Osteocyte (in vitro differentiated cells): ENCODE results near the gene LRRC8D. TPM values are rescaled to one million over a fixed set of nuclear protein-coding genes. Genes with fewer than 3 reads are reported as not detected.

ENCODE experiments used
- DNase-seq: peaks from one replicate; pipeline ENCODE4 v3.0.0; 2021; ENCODE audit warnings: mixed read lengths; ENCODE audit not compliant: unreplicated experiment; ENCODE audit errors: extremely low spot score
- H3K27ac Mint-ChIP-seq: one replicate; pipeline ENCODE4 v1.8.0; 2021; ENCODE audit warnings: mild to moderate bottlenecking, mixed read lengths; ENCODE audit not compliant: unreplicated experiment
- H3K27me3 Mint-ChIP-seq: one replicate; pipeline ENCODE4 v1.8.0; 2021; ENCODE audit warnings: mixed read lengths; ENCODE audit not compliant: unreplicated experiment
- H3K36me3 Mint-ChIP-seq: one replicate; pipeline ENCODE4 v1.8.0; 2021; ENCODE audit warnings: mixed read lengths; ENCODE audit not compliant: unreplicated experiment
- H3K4me1 Mint-ChIP-seq: one replicate; pipeline ENCODE4 v1.8.0; 2021; ENCODE audit warnings: mixed read lengths; ENCODE audit not compliant: unreplicated experiment
- H3K4me3 Mint-ChIP-seq: one replicate; pipeline ENCODE4 v1.8.0; 2021; ENCODE audit warnings: mild to moderate bottlenecking, moderate library complexity, mixed read lengths; ENCODE audit not compliant: unreplicated experiment
- H3K9me3 Mint-ChIP-seq: one replicate; pipeline ENCODE4 v1.8.0; 2021; ENCODE audit warnings: mixed read lengths; ENCODE audit not compliant: unreplicated experiment
- total RNA-seq: library from RNA; stranded (reverse); gene quantifications from 2 replicates; pipeline ENCODE4 v1.2.1, GENCODE V29; 2021
- TF ChIP-seq, protein P1 (sequence below): fragments of 200-600 bp; sonication (generic); IDR thresholded peaks from 2 replicates; pipeline ENCODE4 v1.5.0; 2021; ENCODE audit warnings: antibody characterized with exemption, mild to moderate bottlenecking, moderate library complexity

The LRRC8D gene
- total RNA-seq, 1 donor from 2014 or later: 20.4 TPM

DNA sequence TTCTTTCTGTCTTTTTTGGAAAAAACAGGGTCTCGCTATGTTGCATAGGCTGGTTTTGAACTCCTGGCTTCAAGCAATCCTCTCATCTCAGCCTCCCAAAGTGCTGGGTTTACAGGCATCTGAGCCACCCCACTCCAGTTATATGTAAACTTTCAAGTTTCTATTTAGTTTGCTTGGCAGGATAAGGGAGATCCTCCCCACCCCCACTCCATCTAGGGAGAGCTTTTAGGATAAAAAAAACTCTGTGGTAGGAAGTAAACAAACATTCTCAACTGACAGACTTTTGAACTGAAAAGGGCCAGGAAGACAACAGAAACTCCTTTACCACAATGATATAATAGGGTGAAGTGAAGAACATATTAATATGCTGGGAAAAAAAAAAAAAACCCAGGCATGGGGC, 133.1 kb downstream of the LRRC8D start:
- H3K4me3 Mint-ChIP-seq: no peak overlapping the region
- no peaks in the 10 kb centered on the region for H3K9me3 Mint-ChIP-seq
- H3K36me3 Mint-ChIP-seq: no peaks in the 10 kb centered on the region
- no peak overlapping the region for H3K27ac Mint-ChIP-seq
- H3K27me3 Mint-ChIP-seq: no peaks in the 10 kb centered on the region
- DNase-seq: no peak
- TF ChIP-seq, protein P1, sequence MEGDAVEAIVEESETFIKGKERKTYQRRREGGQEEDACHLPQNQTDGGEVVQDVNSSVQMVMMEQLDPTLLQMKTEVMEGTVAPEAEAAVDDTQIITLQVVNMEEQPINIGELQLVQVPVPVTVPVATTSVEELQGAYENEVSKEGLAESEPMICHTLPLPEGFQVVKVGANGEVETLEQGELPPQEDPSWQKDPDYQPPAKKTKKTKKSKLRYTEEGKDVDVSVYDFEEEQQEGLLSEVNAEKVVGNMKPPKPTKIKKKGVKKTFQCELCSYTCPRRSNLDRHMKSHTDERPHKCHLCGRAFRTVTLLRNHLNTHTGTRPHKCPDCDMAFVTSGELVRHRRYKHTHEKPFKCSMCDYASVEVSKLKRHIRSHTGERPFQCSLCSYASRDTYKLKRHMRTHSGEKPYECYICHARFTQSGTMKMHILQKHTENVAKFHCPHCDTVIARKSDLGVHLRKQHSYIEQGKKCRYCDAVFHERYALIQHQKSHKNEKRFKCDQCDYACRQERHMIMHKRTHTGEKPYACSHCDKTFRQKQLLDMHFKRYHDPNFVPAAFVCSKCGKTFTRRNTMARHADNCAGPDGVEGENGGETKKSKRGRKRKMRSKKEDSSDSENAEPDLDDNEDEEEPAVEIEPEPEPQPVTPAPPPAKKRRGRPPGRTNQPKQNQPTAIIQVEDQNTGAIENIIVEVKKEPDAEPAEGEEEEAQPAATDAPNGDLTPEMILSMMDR: no peak
- H3K4me1 Mint-ChIP-seq: peaks cover 25% of the 10 kb centered on the region

DNA sequence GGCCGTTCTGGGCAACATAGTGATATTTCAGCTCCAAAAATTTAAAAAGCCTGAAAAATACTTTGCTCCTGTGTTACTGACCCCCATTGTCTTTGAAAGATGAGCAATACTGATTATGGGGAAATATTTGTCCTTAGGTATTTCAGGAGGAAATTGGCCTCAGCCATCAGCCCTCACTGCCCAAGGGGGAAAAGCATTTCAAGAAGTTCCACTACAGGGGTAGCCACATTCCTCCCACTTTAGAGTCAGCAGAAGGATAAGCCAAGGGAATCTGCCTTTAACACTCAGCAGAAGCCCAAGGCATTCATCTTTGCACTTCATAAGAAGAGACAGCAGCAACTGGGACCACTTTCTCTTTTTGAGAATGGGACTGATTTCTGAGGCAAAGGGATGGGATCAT, 133.6 kb downstream of the LRRC8D start:
- H3K27ac Mint-ChIP-seq: no peak overlapping the region
- DNase-seq: no peak
- no peak overlapping the region for H3K4me3 Mint-ChIP-seq
- no peaks in the 10 kb centered on the region for H3K36me3 Mint-ChIP-seq
- TF ChIP-seq, protein P1: no peak
- no peaks in the 10 kb centered on the region for H3K27me3 Mint-ChIP-seq
- peaks cover 4% of the 10 kb centered on the region for H3K9me3 Mint-ChIP-seq
- H3K4me1 Mint-ChIP-seq: peaks cover 25% of the 10 kb centered on the region

DNA sequence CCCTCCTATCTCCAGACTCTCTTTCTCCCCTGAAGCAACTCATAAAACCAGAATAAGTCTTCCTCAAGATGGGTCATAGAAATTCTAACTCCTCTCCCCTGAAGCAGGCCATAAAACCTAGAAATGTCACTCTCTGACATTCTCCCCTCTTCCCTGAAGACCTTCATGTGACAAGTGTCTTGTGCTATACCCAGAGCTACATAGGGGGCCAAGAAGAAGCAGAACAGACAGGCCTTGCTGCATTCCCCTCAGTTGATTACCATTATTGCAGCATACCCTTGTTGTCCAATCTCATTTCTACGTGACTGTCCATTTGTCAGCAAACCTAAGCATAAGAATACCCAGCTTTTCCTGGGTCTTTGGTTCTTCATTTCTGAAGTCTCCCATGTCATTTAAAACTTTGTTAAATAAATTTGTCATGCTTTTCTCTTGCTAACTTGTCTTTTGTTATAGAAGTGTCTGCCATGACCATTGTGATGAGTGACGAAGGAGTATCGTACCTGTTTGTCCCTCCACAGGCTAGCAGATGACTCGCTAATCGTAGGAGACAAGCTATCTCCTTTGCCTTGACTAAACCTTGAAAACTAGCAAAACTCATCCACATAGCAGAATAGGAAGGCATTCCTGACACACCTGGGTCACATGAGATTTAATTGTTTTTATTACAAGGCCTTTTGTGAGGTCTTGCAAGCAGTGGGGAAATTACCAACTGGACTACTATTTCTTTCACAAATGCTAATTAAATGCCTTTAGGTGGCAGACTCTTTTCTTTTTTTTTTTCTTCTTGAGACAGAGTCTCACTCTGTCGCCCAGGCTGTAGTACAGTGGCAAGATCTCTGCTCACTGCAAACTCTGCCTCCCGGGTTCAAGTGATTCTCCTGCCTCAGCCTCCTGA, 134.7 kb downstream of the LRRC8D start:
- H3K4me3 Mint-ChIP-seq: no peak overlapping the region
- H3K9me3 Mint-ChIP-seq: peaks cover 13% of the 10 kb centered on the region
- DNase-seq: no peak
- H3K27ac Mint-ChIP-seq: no peak overlapping the region
- TF ChIP-seq, protein P1: no peak
- no peaks in the 10 kb centered on the region for H3K27me3 Mint-ChIP-seq
- peaks cover 22% of the 10 kb centered on the region for H3K4me1 Mint-ChIP-seq
- no peaks in the 10 kb centered on the region for H3K36me3 Mint-ChIP-seq

DNA sequence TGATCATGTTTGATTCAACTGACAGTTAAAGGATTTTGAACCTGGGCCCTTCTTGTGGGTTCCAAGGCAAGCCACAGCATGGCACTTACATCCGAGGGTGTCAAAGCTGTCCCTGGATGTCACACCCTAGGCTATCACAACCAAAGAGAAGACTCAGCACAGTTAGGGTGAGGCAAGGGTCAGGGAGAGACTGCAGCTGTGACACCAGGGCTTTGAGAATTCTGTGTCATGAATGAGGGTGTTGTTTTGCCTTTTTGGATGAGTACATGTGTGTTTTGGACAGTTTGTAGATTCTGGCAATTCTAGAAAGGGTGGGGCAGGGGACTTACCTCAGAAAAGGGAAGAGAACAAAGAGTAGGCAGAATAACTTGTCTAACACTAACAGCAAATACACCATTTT, 136.3 kb downstream of the LRRC8D start:
- no peak overlapping the region for H3K27ac Mint-ChIP-seq

More for the DNA sequence above, 136.3 kb downstream of the LRRC8D start:
- Mint-ChIP-seq H3K9me3 (peaks cover 13% of the 10 kb centered on the region), H3K36me3 (no peaks in the 10 kb centered on the region), H3K4me1 (peaks cover 19% of the 10 kb centered on the region), H3K27me3 (no peaks in the 10 kb centered on the region), H3K4me3 (no peak overlapping the region)
- DNase-seq: no peak
- TF ChIP-seq, protein P1: no peak
